DOHH2 (cell line): ENCODE measurements around the gene NOL4L.

Experiments used
- H3F3A ChIP-seq: fragments of 200-600 bp; sonication (generic), shearing (Covaris generic); 2 replicates; pipeline ENCODE4 v1.6.0; 2016; ENCODE audit warnings: antibody characterized with exemption, mild to moderate bottlenecking; ENCODE audit not compliant: control insufficient read depth, insufficient read depth
- H3K27ac ChIP-seq: fragments of 200-600 bp; sonication (generic); 2 replicates; pipeline ENCODE4 v1.5.1; 2014; ENCODE audit warnings: low read depth, mild to moderate bottlenecking, low read length, moderate library complexity
- H3K27me3 ChIP-seq: fragments of 200-600 bp; sonication (generic); 2 replicates; pipeline ENCODE4 v1.6.1; 2014; ENCODE audit warnings: mild to moderate bottlenecking, low read length, mixed read lengths; ENCODE audit not compliant: control insufficient read depth
- H3K36me3 ChIP-seq: fragments of 200-600 bp; sonication (generic); 2 replicates; pipeline ENCODE4 v1.6.1; 2014; ENCODE audit warnings: mild to moderate bottlenecking, low read length, moderate library complexity, mixed read lengths; ENCODE audit not compliant: control insufficient read depth
- H3K4me1 ChIP-seq: fragments of 200-600 bp; sonication (generic); 2 replicates; pipeline ENCODE4 v1.6.1; 2014; ENCODE audit warnings: mild to moderate bottlenecking, low read length, mixed read lengths; ENCODE audit not compliant: control insufficient read depth
- H3K4me2 ChIP-seq: fragments of 200-600 bp; sonication (generic); 2 replicates; pipeline ENCODE4 v1.6.0; 2014; ENCODE audit warnings: mild to moderate bottlenecking, low read length, moderate library complexity
- H3K4me3 ChIP-seq: fragments of 200-600 bp; sonication (generic); 2 replicates; pipeline ENCODE4 v1.5.1; 2014; ENCODE audit warnings: mild to moderate bottlenecking, low read length, mixed read lengths
- H3K79me2 ChIP-seq: fragments of 200-600 bp; sonication (generic); 2 replicates; pipeline ENCODE4 v1.6.1; 2014; ENCODE audit warnings: mild to moderate bottlenecking, low read length, mixed read lengths; ENCODE audit not compliant: control insufficient read depth
- H3K9me2 ChIP-seq: fragments of 200-600 bp; sonication (generic); replicated peaks from 2 replicates; pipeline ENCODE4 v1.6.1; 2014; ENCODE audit warnings: mild to moderate bottlenecking, low read length, mixed read lengths; ENCODE audit not compliant: control insufficient read depth
- H3K9me3 ChIP-seq: fragments of 200-600 bp; sonication (generic); 2 replicates; pipeline ENCODE4 v1.6.1; 2014; ENCODE audit warnings: antibody characterized with exemption, low read length, mixed read lengths; ENCODE audit not compliant: control insufficient read depth, insufficient read depth
- H4K20me1 ChIP-seq: fragments of 200-600 bp; sonication (generic); 2 replicates; pipeline ENCODE4 v1.6.0; 2014; ENCODE audit warnings: low read depth, mild to moderate bottlenecking, antibody characterized with exemption, low read length, moderate library complexity; ENCODE audit not compliant: control insufficient read depth, insufficient read depth
- EZH2phosphoT487 ChIP-seq: fragments of 200-600 bp; sonication (generic); IDR thresholded peaks from 2 replicates; pipeline ENCODE4 v1.6.1; 2017; ENCODE audit warnings: borderline replicate concordance, mild to moderate bottlenecking, antibody characterized with exemption, low read length, moderate library complexity, mixed read lengths
- TF ChIP-seq, protein P1 (sequence below): fragments of 200-600 bp; sonication (generic); IDR thresholded peaks from one replicate; pipeline ENCODE4 v1.5.1; 2014; ENCODE audit warnings: antibody characterized with exemption, mild to moderate bottlenecking, low read depth, low read length; ENCODE audit not compliant: poor library complexity, severe bottlenecking

The NOL4L gene

DNA sequence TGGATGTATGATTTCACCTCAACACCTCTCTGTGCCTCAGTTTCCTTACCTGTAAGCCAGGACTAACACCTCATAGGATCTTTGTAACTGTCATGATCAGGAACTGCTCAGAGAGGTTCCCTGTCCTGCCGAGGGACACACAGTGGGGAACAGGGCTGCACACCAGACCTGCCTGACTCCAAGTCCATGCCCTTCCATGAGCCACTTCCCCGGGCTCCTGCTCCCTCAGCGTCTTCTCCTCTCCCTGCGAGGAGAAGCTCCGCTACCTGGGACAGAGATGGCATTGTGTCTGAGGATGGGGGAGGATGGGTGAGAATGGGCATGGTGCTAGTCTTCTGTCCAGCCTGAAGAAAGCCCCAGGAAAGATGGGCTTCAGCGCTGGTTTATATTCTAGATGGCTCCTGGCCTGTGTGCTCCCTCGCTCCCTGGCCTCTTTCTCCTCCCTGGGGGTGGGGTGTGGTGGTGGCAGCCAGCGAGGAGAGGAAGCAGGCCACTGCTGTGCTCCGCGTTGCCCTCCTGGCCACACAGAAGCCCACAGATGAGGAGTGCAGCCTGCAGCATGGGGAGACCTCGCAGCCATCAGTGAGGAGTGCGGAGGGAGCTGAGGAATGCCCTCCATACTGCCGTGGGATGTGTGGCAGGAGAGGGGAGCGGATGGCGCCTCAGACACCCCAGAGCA, 67.1 kb downstream of the NOL4L start:
- Histone ChIP-seq H3K4me2 (no peak overlapping the region), H4K20me1 (no peaks in the 10 kb centered on the region), H3K9me3 (no peaks in the 10 kb centered on the region), H3K4me1 (peaks cover 16% of the 10 kb centered on the region), H3K27ac (no peak overlapping the region), H3K79me2 (no peaks in the 10 kb centered on the region), H3F3A (no peaks in the 10 kb centered on the region; the same call in 1 of the 2 replicates), H3K9me2 (no peaks in the 10 kb centered on the region), H3K27me3 (no peaks in the 10 kb centered on the region), H3K4me3 (no peak overlapping the region), H3K36me3 (no peaks in the 10 kb centered on the region)
- no peak for TF ChIP-seq EZH2phosphoT487

- TF ChIP-seq, protein P1, sequence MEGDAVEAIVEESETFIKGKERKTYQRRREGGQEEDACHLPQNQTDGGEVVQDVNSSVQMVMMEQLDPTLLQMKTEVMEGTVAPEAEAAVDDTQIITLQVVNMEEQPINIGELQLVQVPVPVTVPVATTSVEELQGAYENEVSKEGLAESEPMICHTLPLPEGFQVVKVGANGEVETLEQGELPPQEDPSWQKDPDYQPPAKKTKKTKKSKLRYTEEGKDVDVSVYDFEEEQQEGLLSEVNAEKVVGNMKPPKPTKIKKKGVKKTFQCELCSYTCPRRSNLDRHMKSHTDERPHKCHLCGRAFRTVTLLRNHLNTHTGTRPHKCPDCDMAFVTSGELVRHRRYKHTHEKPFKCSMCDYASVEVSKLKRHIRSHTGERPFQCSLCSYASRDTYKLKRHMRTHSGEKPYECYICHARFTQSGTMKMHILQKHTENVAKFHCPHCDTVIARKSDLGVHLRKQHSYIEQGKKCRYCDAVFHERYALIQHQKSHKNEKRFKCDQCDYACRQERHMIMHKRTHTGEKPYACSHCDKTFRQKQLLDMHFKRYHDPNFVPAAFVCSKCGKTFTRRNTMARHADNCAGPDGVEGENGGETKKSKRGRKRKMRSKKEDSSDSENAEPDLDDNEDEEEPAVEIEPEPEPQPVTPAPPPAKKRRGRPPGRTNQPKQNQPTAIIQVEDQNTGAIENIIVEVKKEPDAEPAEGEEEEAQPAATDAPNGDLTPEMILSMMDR: no peak
- TF ChIP-seq EZH2phosphoT487: no peak
- Histone ChIP-seq H3K79me2 (no peaks in the 10 kb centered on the region), H3K27me3 (no peaks in the 10 kb centered on the region), H3K9me3 (no peaks in the 10 kb centered on the region), H3K4me2 (no peak overlapping the region), H3K4me1 (peaks cover 11% of the 10 kb centered on the region), H3K9me2 (no peaks in the 10 kb centered on the region), H4K20me1 (no peaks in the 10 kb centered on the region), H3K27ac (no peak overlapping the region), H3K4me3 (no peak overlapping the region), H3F3A (no peaks in the 10 kb centered on the region; the same call in 1 of the 2 replicates), H3K36me3 (no peaks in the 10 kb centered on the region)
Measured at GRCh38 chr20:32517518-32517873, 67.6 kb downstream of the NOL4L start.

DNA sequence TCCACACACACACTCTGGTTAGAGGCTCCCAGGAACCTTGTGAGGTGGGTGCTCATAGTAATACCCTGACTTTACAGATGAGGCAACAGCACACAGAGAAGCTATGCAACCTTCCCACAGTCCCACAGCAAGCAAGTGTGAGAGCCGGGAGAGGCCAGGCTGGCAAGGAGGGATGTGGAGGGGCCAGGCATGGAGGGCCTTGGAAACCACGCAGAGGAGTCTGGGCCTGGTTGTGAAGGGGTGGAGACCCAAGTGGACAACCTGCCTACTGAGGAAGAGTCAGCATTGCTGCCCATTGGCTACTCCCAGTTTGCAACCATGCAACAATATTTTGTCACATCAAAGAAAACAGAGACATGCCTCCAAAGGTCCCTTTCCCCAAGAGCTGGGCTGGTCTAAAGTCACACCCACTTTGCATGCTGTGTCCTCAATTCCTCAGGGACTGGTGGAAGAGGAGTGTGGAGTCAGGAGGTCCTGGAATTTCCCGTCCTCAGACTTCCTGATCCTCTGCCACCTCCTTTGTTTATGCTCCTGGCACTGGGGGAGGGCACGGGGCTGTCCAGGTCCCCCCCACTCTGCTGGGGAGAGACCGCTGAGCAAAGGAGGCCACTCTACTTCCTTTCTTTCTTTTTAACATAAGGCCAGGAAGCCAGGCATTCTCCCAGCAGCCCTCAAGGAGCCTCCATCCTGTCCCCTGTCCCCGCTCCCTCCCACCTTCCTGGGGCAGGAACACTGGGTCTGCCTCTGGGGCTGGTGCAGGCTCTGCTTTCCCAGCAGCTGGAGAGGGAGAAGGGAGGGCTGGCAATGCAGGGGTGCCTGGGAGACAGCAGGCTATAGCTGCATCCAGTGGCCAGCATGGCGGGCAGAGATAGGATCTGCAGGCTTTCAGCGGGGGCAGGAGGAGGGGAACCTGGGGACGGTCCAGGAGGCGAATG, 68.3 kb downstream of the NOL4L start:
- Histone ChIP-seq H3K79me2 (no peaks in the 10 kb centered on the region), H3K4me1 (peaks cover 5% of the 10 kb centered on the region; the same call in 1 of the 2 replicates), H3K4me3 (no peak overlapping the region), H3K9me3 (no peaks in the 10 kb centered on the region), H3F3A (no peaks in the 10 kb centered on the region; the same call in 1 of the 2 replicates), H3K36me3 (no peaks in the 10 kb centered on the region), H3K9me2 (no peaks in the 10 kb centered on the region), H3K27me3 (no peaks in the 10 kb centered on the region), H3K4me2 (no peak overlapping the region), H3K27ac (no peak overlapping the region), H4K20me1 (no peaks in the 10 kb centered on the region)
- TF ChIP-seq, protein P1: no peak
- no peak for TF ChIP-seq EZH2phosphoT487
